Kidney (tissue), 14 donors: Measurements from ENCODE around the gene TBCD. TPM values are rescaled to one million over a fixed set of nuclear protein-coding genes. Genes with fewer than 3 reads are reported as not detected.
"Not testable (repeated sequence)": the region's sequence is repeated elsewhere in the genome, so short reads cannot be mapped to it uniquely, and the experiment has no call there.

ENCODE experiments used
- DNase-seq, 5 donors: peaks; one replicate each; pipeline ENCODE4 v3.0.0-alpha.2; 2013 to 2020
- FAIRE-seq: peaks from 2 replicates; lab custom pipeline; 2012; peaks lifted over from hg19 to GRCh38; lab: Jason Lieb, UNC
- H3K27ac ChIP-seq, 2 donors: one replicate each; pipeline ENCODE4 v1.7.0; 2013; ENCODE audit warnings: low read depth in 2 of 2, low read length in 2 of 2, inconsistent platforms in 1 of 2
- H3K27me3 ChIP-seq: one replicate; pipeline ENCODE4 v1.7.1; 2013; ENCODE audit warnings: low read length, inconsistent platforms; ENCODE audit not compliant: control insufficient read depth, insufficient read depth
- H3K36me3 ChIP-seq, 3 donors: one replicate each; pipeline versions ENCODE4 v1.7.0 to v1.7.1; 2013; ENCODE audit warnings: low read length in 3 of 3, control low read depth in 1 of 3, inconsistent platforms in 1 of 3; ENCODE audit not compliant: insufficient read depth in 3 of 3, control insufficient read depth in 2 of 3
- H3K4me1 ChIP-seq, 3 donors: one replicate each; pipeline versions ENCODE4 v1.7.0 to v1.7.1; 2013; ENCODE audit warnings: low read length in 3 of 3, inconsistent platforms in 1 of 3, low read depth in 1 of 3; ENCODE audit not compliant: control insufficient read depth in 2 of 3, insufficient read depth in 2 of 3
- H3K4me3 ChIP-seq, 3 donors: one replicate each; pipeline versions ENCODE4 v1.7.0 to v1.8.1; 2013; ENCODE audit warnings: low read length in 3 of 3, control low read depth in 1 of 3, inconsistent platforms in 1 of 3
- H3K9ac ChIP-seq, 3 donors: one replicate each; pipeline versions ENCODE4 v1.7.0 to v1.7.1; 2013; ENCODE audit warnings: low read length in 3 of 3, control low read depth in 1 of 3, inconsistent platforms in 1 of 3
- H3K9me3 ChIP-seq, 3 donors: one replicate each; pipeline versions ENCODE4 v1.7.0 to v1.7.1; 2013; ENCODE audit warnings: low read length in 3 of 3, control low read depth in 1 of 3, inconsistent platforms in 1 of 3; ENCODE audit not compliant: control insufficient read depth in 2 of 3, insufficient read depth in 1 of 3
- CTCF ChIP-seq: IDR thresholded peaks from 3 replicates; pipeline ENCODE4 v1.5.1; 2012; ENCODE audit warnings: mild to moderate bottlenecking, moderate library complexity, borderline replicate concordance; ENCODE audit not compliant: insufficient read depth; ENCODE audit errors: extremely low read depth
- intact Hi-C: fragments of 100-400 bp; cut with DNase I; formaldehyde crosslinking; loops from one replicate; pipeline ENCODE4 v1.11.1; 2022
- polyA plus RNA-seq: library from polyadenylated mRNA; stranded (reverse); fragments of 350-450 nt; fragmentation: Illumina TruSeq; extraction: RNeasy Lipid Tissue Mini Kit (QIAGEN cat#74804); gene quantifications from one replicate; pipeline ENCODE4 v1.2.3, GENCODE V29; 2014; ENCODE audit warnings: low read depth, low replicate concordance; ENCODE audit not compliant: insufficient read depth
- total RNA-seq: library from RNA; stranded (reverse); fragmentation: NEBNext Ultra II Directional; extraction: Animal tissue kit (Norgen Biotek cat#: 25700); gene quantifications from one replicate; pipeline ENCODE4 v1.2.1, GENCODE V29; 2021
- donor health status: control.
- donor health status: control.
- donor health status: control.
- donor health status: control.
- donor health status: control.
- donor health status: DM: yes; HTN: yes; CAD: no.
- donor health status: Normal renal cell carcinoma (clear cell type).

TBCD gene
- total and polyA plus RNA-seq, 2 donors from 2014 or later: 72.8 to 78.7 TPM

- intact Hi-C loops: no loop called here
- H3K9ac ChIP-seq: no peak overlapping the region
- no peak for DNase-seq
- no peaks in the 10 kb centered on the region for H3K9me3 ChIP-seq
- no peak for TF ChIP-seq CTCF
- no peak overlapping the region for H3K27ac ChIP-seq
- no peak overlapping the region for H3K4me3 ChIP-seq
- H3K4me1 ChIP-seq: no peaks in the 10 kb centered on the region
- no peaks in the 10 kb centered on the region for H3K36me3 ChIP-seq
- FAIRE-seq: no peak
- H3K27me3 ChIP-seq: no peaks in the 10 kb centered on the region
Measured at GRCh38 chr17:82980632-82981031, 228.8 kb downstream of the TBCD start.

- Histone ChIP-seq H3K9me3 (no peaks in the 10 kb centered on the region), H3K4me1 (peaks cover 0 to 4% (median 0%) of the 10 kb centered on the region in 3 donors), H3K4me3 (no peak overlapping the region), H3K27me3 (no peaks in the 10 kb centered on the region), H3K36me3 (no peaks in the 10 kb centered on the region), H3K27ac (no peak overlapping the region), H3K9ac (no peak overlapping the region)
- DNase-seq (peak in 1 of 5 donors; percentile 51), FAIRE-seq (no peak)
- TF ChIP-seq CTCF: no peak
- intact Hi-C loops: no loop called here
Measured at GRCh38 chr17:82981141-82981730, 229.4 kb downstream of the TBCD start.

GRCh38 chr17:82983510-82984248 lies 231.8 kb downstream of the TBCD start:
- Histone ChIP-seq H3K36me3 (no peaks in the 10 kb centered on the region), H3K9ac (no peak overlapping the region), H3K4me1 (peaks cover 0 to 4% (median 0%) of the 10 kb centered on the region in 3 donors), H3K27me3 (no peaks in the 10 kb centered on the region), H3K27ac (no peak overlapping the region), H3K4me3 (no peak overlapping the region), H3K9me3 (peaks cover 0 to 1% (median 0%) of the 10 kb centered on the region in 3 donors)
- intact Hi-C loops: no loop called here
- DNase-seq (peak in 1 of 5 donors; percentile 56), FAIRE-seq (no peak)
- TF ChIP-seq CTCF: no peak

- H3K9ac ChIP-seq, FAIRE-seq, H3K27ac ChIP-seq, H3K9me3 ChIP-seq, H3K27me3 ChIP-seq, H3K36me3 ChIP-seq, H3K4me1 ChIP-seq, intact Hi-C loops, H3K4me3 ChIP-seq, DNase-seq: not testable (repeated sequence)
Measured at GRCh38 chr17:82984249-82984617, 232.4 kb downstream of the TBCD start.
